HEK293 (cell line): ENCODE results near the gene RNF133.

ENCODE experiments used
- CTCF ChIA-PET: fragments of 350-600 bp; formaldehyde crosslinking; extraction: SDS; loops from one replicate; lab custom pipeline; 2021; ENCODE audit warnings: antibody characterized with exemption; lab: Yijun Ruan, JAX
- POLR2A ChIA-PET: fragments of 300-600 bp; formaldehyde crosslinking; extraction: SDS; loops from one replicate; lab custom pipeline; 2020; ENCODE audit warnings: antibody characterized with exemption, inconsistent platforms; lab: Yijun Ruan, JAX
- H3K27ac ChIP-seq: fragments of 200-500 bp; sonication (Bioruptor generic); 2 replicates; pipeline ENCODE4 v1.5.1; 2014; ENCODE audit warnings: low read depth, low read length, control low read depth, inconsistent platforms; ENCODE audit errors: extremely low read depth
- H3K36me3 ChIP-seq, 2 experiments: fragments of 200-500 bp in 1 of 2; sonication (Bioruptor generic) in 1 of 2; 1 replicate in 1 of 2; 2 replicates in 1 of 2; pipeline ENCODE4 v1.5.1; 2014 to 2017; ENCODE audit warnings: inconsistent platforms in 2 of 2, low read length in 2 of 2; ENCODE audit not compliant: control insufficient read depth in 2 of 2, insufficient read depth in 1 of 2
- H3K4me1 ChIP-seq: fragments of 200-500 bp; sonication (Bioruptor generic); 2 replicates; pipeline ENCODE4 v1.5.1; 2014; ENCODE audit warnings: mild to moderate bottlenecking, low read length, inconsistent platforms; ENCODE audit not compliant: control insufficient read depth, insufficient read depth
- H3K4me3 ChIP-seq: 2 replicates; pipeline ENCODE4 v1.5.1; 2011; ENCODE audit warnings: low read depth, mild to moderate bottlenecking, control low read depth, low read length, moderate library complexity
- H3K9me3 ChIP-seq: fragments of 200-500 bp; sonication (Bioruptor generic); 2 replicates; pipeline ENCODE4 v1.5.1; 2014; ENCODE audit warnings: low read depth, low read length, inconsistent platforms; ENCODE audit not compliant: control insufficient read depth, insufficient read depth
- BCL11A ChIP-seq: fragments of 450-650 bp; formaldehyde crosslinking; IDR thresholded peaks from 2 replicates; pipeline ENCODE4 v1.5.1; 2016; ENCODE audit warnings: low read depth, missing biosample characterization, missing genetic modification characterization
- GLIS2 ChIP-seq: fragments of 450-650 bp; formaldehyde crosslinking; IDR thresholded peaks from 2 replicates; pipeline ENCODE4 v1.5.1; 2016; ENCODE audit warnings: missing biosample characterization, missing genetic modification characterization
- HOXA7 ChIP-seq: sonication (generic); formaldehyde crosslinking; IDR thresholded peaks from 2 replicates; pipeline ENCODE4 v1.8.1; 2022; ENCODE audit warnings: missing genetic modification reagents, borderline replicate concordance
- HOXC10 ChIP-seq: sonication (generic); formaldehyde crosslinking; IDR thresholded peaks from 2 replicates; pipeline ENCODE4 v1.8.1; 2023; ENCODE audit warnings: mild to moderate bottlenecking, missing genetic modification reagents
- KLF9 ChIP-seq: fragments of 450-650 bp; formaldehyde crosslinking; IDR thresholded peaks from 2 replicates; pipeline ENCODE4 v1.5.1; 2016; ENCODE audit warnings: missing biosample characterization, missing genetic modification characterization, low read depth
- MEIS1 ChIP-seq: sonication (generic); formaldehyde crosslinking; IDR thresholded peaks from 2 replicates; pipeline ENCODE4 v1.8.1; 2022; ENCODE audit warnings: missing genetic modification reagents, mild to moderate bottlenecking, borderline replicate concordance
- PRDM1 ChIP-seq: fragments of 450-650 bp; formaldehyde crosslinking; IDR thresholded peaks from 2 replicates; pipeline ENCODE4; 2016; ENCODE audit warnings: missing biosample characterization, missing genetic modification characterization
- PRDM10 ChIP-seq: fragments of 450-650 bp; formaldehyde crosslinking; IDR thresholded peaks from 2 replicates; pipeline ENCODE4 v1.5.1; 2016; ENCODE audit warnings: missing biosample characterization, missing genetic modification characterization
- SP3 ChIP-seq: fragments of 450-650 bp; formaldehyde crosslinking; IDR thresholded peaks from 2 replicates; pipeline ENCODE4 v1.5.1; 2016; ENCODE audit warnings: missing biosample characterization, missing genetic modification characterization
- ZNF10 ChIP-seq: fragments of 450-650 bp; formaldehyde crosslinking; IDR thresholded peaks from 2 replicates; pipeline ENCODE4 v1.5.1; 2017; ENCODE audit warnings: missing biosample characterization, missing genetic modification characterization
- ZNF18 ChIP-seq: fragments of 450-650 bp; formaldehyde crosslinking; IDR thresholded peaks from 2 replicates; pipeline ENCODE4 v1.5.1; 2016; ENCODE audit warnings: missing biosample characterization, missing genetic modification characterization
- ZNF19 ChIP-seq: fragments of 450-650 bp; formaldehyde crosslinking; IDR thresholded peaks from 2 replicates; pipeline ENCODE4; 2016; ENCODE audit warnings: missing biosample characterization, missing genetic modification characterization, low read depth
- ZNF324 ChIP-seq: fragments of 450-650 bp; formaldehyde crosslinking; IDR thresholded peaks from 2 replicates; pipeline ENCODE4 v1.5.1; 2016; ENCODE audit warnings: missing biosample characterization, missing genetic modification characterization
- ZNF513 ChIP-seq: fragments of 450-650 bp; IDR thresholded peaks from 2 replicates; pipeline ENCODE4 v1.5.1; 2018; ENCODE audit warnings: missing biosample characterization, missing genetic modification characterization
- ZNF561 ChIP-seq: fragments of 450-650 bp; IDR thresholded peaks from 2 replicates; pipeline ENCODE4 v1.5.1; 2018; ENCODE audit warnings: missing biosample characterization, missing genetic modification characterization, borderline replicate concordance
- ZNF692 ChIP-seq: fragments of 450-650 bp; formaldehyde crosslinking; IDR thresholded peaks from 2 replicates; pipeline ENCODE4 v1.5.1; 2016; ENCODE audit warnings: missing biosample characterization, missing genetic modification characterization
- ZNF843 ChIP-seq: fragments of 450-650 bp; formaldehyde crosslinking; IDR thresholded peaks from 2 replicates; pipeline ENCODE4 v1.5.1; 2016; ENCODE audit warnings: missing biosample characterization, missing genetic modification characterization
- ZXDB ChIP-seq: fragments of 450-650 bp; formaldehyde crosslinking; IDR thresholded peaks from 2 replicates; pipeline ENCODE4 v1.5.1; 2016; ENCODE audit warnings: missing biosample characterization, missing genetic modification characterization

The RNF133 gene

GRCh38 chr7:122717356-122718089 is 18.6 kb upstream of the RNF133 start:
- Histone ChIP-seq H3K4me3 (no peak overlapping the region), H3K9me3 (no peaks in the 10 kb centered on the region), H3K27ac (no peak overlapping the region), H3K4me1 (no peaks in the 10 kb centered on the region), H3K36me3 (no peaks in the 10 kb centered on the region)
- TF ChIP-seq ZNF19 (tag by site-specific recombination) (no peak), ZNF513 (tag by site-specific recombination) (no peak), ZNF10 (tag by site-specific recombination) (no peak), ZNF692 (tag by site-specific recombination) (no peak), GLIS2 (tag by site-specific recombination) (no peak), SP3 (tag by site-specific recombination) (no peak), ZNF324 (tag by site-specific recombination) (no peak), HOXC10 (CRISPR knock-in tag) (no peak), BCL11A (no peak), ZNF843 (tag by site-specific recombination) (no peak), KLF9 (no peak), PRDM1 (tag by site-specific recombination) (no peak), MEIS1 (CRISPR knock-in tag) (no peak), PRDM10 (no peak), ZNF18 (no peak), ZNF561 (no peak), HOXA7 (CRISPR knock-in tag) (no peak), ZXDB (tag by site-specific recombination) (no peak)
- ChIA-PET CTCF (interaction anchor here (0.7 kb wide), 1 partner anchor 570 kb away, joined by 3 read pairs; no protein-coding TSS in a partner anchor), POLR2A (interaction anchor here (0.7 kb wide), 1 partner anchor 1414 kb away, joined by 4 read pairs; no protein-coding TSS in a partner anchor)
